Stimulated activated CD8-positive, alpha-beta memory T cell treated with anti-CD3 and anti-CD28 coated beads, Interleukin-7, amount 100 ng/mL, for 4 hours (primary cell): Measurements from ENCODE around the gene RNF181.
A peak's percentile ranks its signal among the peaks of the same experiment; 100 is the strongest.
"Not testable (repeated sequence)": the region's sequence is repeated elsewhere in the genome, so short reads cannot be mapped to it uniquely, and the experiment has no call there.

ENCODE experiments used
- DNase-seq, 2 donors: peaks; one replicate each; pipeline ENCODE4 v3.0.0-alpha.2; 2020; ENCODE audit warnings: low read depth in 2 of 2

Gene RNF181

GRCh38 chr2:85596486-85597143 lies 1.1 kb downstream of the RNF181 start:
- DNase-seq = no peak

DNA sequence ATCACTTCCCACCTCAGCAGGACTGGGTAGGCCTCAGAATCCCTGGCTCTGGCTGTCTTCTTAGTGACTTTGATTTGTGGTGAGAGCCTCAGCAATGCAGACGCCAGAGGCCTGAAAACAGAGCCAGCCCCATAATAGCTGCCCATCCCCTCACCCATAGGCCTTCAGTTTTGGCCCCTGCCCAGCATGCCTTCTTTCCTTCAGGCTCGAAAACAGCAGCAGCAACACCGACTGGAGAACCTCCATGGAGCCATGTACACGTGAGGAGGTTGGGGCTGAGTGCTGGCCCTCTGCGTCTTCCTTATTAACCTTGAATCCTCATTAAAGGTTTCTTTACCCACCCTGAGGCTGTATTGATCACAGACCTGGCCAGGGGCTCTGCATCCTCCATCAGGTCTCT lies 1.7 kb downstream of the RNF181 start:
- DNase-seq = no peak

GRCh38 chr2:85598594-85599340 lies 3.2 kb downstream of the RNF181 start:
- DNase-seq = no peak

- DNase-seq = no peak
Measured at GRCh38 chr2:85599468-85600234, 4.1 kb downstream of the RNF181 start.

DNA sequence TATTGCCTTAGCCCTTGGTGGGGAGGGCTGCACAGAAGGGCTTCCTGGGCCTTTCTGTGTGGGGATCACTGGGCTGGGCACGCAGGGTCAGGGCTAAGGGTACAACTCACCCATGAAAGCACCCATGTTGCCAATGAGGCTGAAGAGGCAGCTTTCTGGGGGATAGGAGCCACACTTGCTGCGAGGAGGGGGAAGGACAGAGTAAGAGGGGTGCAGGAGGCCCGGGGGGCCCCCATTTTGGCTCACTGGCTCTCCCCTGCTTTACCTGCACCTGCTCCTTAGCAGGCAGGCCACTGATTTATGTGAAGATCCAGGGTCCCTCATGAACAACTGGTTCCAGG lies 4.7 kb downstream of the RNF181 start:
- no peak for DNase-seq

DNA sequence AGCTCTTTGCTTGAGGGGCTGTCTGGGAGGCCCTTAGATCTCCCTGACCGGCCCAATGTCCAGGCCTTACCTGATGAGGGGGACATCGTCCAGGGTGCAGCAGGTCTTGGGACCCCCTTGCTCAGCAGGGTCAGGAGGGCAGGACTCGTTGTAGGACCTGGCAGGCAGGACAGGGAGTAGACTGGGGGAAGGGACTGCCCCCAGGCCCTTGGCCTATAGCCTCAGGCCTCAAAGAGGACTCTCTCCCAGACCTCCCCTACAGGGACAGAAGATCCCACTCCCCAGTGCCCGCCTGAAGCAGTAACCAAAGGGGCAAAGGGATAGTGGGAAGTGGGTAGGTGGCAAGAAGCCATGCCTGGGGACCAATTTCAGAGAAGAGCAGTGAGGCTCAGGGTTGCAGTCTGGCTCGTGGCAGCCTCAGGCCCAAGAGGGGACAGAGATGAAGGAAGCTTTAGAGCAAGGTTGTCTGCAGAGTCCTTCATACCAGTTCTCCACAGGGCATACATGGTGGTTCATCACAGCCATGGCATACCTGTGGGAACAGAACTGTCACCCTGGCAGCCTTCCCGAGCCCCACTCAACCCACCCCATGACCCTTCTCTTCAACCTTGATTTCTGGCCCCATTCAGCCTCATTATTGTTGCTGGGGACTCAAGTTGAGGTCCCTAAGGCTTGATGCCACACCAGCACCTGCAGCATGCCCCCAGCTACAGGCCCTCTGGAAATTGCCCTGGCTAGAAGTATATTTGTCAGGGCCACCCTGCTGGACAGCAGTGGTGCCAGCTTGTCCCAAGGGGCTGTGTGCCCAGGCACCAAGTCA lies 5.6 kb downstream of the RNF181 start:
- DNase-seq = no peak

DNA sequence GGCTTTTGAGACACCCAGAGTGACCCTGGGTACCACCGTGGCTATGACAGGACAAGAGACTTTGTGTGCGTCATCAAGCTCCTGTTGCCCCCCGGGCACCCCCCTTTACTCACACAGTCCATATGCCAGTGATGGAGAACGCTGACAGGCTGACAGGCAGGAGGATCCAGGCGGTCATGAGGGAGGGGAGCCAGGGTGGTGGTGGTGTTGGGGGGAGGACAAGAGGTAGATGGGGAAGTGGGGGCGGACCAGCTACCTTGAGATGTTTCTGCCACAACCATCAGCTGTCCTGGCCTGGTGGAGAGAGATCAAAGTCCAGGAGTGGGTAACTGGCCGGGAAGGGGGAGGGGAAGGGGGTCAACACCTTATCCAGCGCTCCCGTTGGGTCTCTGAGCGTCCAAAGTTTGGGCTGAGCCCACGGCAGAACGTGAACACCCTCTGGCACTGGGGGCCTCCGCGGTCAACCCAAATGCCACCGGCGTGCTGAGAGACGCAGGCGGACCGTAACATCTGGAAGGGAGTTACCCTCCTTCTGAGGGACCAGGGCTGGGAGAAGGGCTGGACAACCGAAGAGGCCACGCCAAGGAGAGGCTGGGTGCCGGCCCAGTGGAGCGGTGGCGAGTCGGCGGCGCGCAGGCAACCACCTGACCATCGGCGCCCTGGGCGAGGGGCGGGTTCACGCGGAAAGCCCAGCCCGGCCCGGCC lies 6.4 kb downstream of the RNF181 start:
- DNase-seq = no peak

DNA sequence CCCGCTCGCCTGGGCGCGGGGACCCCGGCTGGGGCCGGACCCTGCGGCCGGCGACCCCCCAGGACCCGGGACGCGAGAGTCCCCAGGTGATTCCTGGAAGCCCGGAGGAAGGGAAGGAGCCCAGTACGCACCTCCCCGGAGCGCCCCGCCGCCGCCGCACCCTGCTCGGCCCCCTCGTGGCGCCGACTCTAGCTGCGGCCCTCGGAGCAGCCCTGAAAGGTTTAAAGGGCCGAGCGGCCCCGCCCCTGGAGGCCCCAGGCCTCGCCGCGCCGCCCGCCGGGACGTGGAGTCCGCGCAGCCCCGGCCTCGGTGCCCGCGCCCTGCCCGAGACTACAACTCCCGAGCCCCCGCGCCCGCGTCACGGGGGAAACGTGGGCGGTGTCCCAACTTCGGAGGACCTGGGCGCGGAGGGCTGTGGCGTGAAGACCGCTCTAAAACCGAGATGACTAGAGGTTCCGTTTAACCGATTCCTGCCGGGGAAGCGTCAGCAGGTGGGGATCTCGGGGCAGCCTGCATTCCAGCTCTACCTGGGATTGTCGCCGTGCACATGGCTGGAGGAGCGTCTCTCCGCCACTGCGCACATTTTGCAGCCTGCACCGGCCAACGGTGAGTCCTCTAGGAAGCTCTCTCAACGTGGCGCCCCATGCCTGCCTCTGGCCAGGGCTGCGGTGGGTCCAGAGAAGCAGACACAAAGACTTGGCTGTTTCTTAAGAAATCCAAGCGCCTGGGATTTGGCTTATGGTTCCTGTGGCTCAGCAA lies 7.1 kb downstream of the RNF181 start, which contains the start of gene TMEM150A:
Gene TMEM150A, minus strand, starts transcription at position 223 of the 759 bp plus-strand sequence. CDS start 750 bp downstream, outside the sequence.
- peak; percentile 70 to 88 for DNase-seq

GRCh38 chr2:85604133-85604444 lies 8.5 kb downstream of the RNF181 start:
- not testable (repeated sequence) for DNase-seq

- no peak for DNase-seq
Measured at GRCh38 chr2:85604568-85605339, 9.2 kb downstream of the RNF181 start.

DNA sequence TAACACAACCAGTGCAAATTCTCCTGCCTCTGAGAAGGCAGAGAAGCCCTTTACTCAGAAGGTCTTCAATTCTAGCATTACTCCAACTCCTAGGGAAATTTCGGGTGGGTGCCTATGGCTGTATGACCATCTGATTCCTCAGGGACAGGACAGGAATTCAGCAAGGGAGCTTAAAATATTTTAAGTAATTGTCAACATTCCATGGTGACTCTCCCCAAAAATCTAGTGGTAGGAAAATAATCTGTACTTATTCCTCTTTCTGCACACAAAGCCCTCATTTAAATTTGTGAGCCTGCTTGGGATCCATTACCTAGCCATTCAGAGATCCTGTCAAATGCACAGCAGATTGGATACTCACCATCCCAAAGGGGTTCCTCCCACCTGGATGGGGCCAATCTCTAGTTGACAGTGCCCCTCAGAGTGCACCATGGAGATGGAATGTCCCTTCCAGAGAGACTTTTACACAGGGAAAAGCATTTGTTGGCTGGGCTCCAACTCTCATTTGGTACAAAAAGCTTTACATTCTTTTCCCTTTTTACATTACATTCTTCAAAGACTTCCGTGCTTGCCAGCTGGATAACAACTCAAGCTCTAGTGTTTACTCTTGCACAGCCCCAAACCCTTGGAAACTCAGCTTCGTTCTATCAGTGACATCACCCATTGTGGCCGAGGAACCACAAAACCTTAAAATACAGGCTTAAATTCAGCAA lies 10.0 kb downstream of the RNF181 start:
- no peak for DNase-seq

- no peak for DNase-seq
Measured at GRCh38 chr2:85606116-85606455, 10.5 kb downstream of the RNF181 start.

- DNase-seq = no peak
Measured at GRCh38 chr2:85607268-85608215, 12.0 kb downstream of the RNF181 start.

DNA sequence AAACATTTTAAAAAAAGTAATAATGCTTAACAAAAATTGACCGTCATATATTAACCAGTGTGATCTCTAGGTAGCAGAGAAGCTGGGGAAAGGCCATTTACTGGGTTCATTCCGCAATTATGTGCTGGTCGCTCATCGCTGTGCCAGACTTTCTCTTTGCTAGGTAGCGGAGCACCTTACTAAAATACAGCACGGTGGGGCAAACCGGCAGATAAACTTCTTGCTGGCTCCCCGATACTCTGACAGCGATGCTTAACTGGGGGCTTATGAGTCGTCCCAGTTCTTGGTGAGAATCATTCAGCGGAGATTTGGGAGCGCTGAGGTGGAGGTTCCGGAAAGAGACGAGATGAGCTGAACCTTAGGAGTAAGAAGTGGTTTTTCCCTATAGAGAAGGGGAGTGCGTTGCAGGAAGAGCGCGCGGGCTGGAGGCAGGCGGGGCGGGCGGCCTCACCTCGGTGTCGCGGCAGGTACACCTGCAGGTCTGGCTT lies 15.7 kb downstream of the RNF181 start:
- no peak for DNase-seq

- peak; percentile 60 to 78 for DNase-seq
Measured at GRCh38 chr2:85611705-85612587, 16.4 kb downstream of the RNF181 start, which contains the start of gene C2orf68. C2orf68 (minus strand) TSS chr2:85612066; CDS start chr2:85611984, 82 bp downstream.

GRCh38 chr2:85613717-85614515 lies 18.4 kb downstream of the RNF181 start:
- no peak for DNase-seq
